Medulla oblongata (tissue), 1 donor: ENCODE results near the gene USP20.
A peak's percentile ranks its signal among the peaks of the same experiment; 100 is the strongest.

ENCODE experiments used
- DNase-seq: peaks from one replicate; pipeline ENCODE4 v3.0.0-alpha.2; 2015; ENCODE audit errors: extremely low spot score

Gene USP20

DNA sequence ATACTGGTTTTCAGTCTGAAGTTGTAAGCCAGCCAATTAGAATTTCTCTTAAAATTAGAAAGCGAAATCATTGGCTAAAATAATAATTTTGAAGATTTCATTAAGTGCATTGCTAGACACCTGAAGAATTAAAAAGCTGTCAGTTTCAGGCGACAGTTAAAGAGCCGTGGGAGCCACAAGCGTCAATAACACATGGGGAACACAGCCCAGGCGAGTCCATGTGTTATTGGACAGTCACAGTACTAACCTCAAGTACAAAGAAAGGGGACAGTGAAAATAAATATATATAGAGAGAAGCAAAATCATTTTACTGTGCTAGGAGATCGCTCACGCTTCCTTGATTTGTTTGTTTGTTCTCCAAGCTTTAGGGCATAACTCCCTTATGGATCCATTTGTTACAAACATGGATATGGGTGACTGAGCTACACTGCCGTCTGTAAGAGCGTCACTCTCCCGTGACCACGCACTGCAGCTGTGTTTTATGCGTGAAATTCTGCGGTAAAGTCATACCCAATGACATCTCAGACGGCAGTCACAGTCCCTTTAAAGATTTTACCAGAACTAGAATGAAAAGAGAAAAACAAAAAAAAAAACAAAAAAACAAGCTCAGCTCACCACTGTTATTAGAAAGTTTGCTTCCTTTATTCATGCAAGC is 83.2 kb downstream of the USP20 start:
- DNase-seq, result no peak

DNA sequence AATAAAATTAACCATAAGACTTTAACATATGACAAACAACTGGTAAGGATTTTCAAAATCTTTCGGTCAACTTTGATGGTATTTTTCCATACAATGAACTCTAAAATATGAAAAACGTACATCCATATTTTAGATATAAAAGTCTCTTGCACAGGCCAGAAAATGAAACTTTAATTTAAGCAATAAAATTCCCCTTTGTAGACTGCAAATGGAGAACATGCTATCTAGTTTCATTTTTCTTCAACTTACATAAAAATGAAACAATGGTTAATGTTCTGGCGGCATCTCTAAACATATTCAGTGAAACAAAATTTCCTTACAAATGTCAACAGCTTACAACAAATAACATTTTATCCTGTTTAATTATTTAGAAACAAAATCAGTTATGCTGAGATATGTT is 84.0 kb downstream of the USP20 start:
- DNase-seq, result no peak

DNA sequence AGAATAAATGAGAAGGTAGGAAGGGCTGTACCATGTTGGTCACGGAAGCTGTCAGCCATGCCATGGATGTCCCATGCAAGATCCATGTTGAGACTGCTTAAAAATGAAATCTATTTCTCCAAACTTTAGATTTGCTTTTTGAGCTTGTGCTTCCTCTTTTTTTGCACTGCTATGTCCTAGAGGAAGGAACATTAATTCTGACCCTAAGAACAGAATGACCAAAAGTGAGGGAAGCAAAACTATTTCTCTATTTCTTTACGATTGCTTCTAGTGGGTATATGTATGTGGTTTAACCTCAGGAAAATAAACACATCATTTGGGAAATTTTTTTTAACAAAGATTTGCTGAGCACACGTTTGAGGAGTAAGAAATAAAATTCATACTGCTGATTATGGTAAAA is 84.6 kb downstream of the USP20 start:
- peak; percentile 35 for DNase-seq

DNA sequence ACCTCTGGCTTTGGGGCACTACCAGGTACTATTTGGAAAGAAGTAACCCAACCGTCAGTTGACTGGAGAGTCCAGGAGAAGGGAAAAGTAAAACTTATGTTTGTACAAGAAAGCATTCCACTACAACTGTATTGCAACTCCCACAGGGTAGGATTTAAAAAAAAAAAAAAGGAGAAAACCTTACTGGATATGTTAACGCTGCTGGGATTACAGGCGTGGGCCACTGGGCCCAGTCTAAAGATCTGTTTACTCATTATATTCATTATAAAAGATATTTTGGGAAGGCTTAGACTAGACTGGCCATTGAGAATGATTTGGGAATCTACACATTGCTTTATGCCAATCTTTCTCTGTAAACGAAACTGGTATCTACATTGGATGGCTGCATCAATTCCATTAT is 86.6 kb downstream of the USP20 start:
- DNase-seq, result no peak

DNA sequence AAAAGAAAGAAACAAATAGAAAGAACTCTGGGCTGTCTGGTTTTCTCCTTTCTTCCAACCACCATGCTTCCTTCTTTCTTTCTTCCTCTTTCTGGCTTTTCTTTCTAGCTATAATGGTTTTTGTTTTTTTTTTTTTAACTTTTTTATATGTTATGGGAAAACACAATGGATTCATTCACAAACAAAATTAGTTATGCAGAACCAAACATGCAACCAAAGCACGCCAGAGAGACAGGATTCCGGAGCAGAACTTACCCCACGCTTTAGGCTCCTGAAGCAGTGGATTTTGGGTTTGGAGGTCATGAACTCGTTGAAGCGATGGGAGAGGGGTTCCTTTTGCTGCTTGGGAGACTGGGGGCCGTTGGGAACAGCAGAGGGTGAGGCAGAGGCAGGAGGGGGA is 88.3 kb downstream of the USP20 start:
- no peak for DNase-seq

DNA sequence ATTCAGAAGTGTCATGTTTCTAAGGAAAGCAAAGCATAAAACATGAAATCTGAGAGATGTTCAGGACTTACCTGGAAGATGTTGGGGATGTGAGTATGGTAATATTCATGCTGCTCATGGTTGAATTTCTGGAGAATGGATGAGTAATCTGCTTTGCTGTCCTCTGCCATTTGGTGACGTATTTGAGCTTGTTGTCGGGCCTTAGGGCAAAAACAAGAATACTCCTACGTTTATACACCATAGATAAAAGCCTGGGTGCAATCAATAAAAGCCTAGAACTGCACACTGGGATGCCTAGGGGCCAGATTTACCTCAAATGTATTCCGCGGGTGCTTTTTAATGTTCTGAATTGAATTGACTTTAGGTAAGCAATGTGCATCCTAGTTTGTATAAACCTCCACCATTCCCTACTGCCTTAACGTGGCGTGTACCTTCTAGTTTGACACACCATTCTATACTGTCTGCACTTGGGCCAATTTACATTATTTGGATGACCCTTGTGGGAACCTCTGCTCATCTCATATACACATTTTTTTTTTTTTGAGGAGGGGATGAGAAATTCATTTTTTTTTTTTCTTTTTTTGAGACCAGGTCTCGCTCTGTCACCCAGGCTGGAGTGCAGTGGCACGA is 94.4 kb downstream of the USP20 start:
- no peak for DNase-seq

DNA sequence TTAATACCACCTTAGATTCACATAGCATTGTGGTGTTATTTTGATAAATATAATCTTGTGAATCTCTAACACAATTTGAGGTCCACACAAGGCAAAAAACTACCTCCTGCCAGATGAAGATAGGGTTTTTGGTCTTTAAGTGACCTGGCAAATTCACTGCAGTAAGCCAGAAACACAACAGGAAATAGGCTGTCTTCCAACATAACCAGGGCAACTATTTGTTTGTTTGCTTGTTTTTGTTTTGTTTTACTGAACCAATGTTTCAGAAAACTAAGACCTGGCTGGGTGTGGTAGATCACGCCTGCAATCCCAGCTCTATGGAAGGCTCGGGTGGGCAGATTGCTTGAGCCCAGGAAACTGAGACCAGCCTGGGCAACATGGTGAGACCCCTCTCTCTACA is 95.5 kb downstream of the USP20 start:
- DNase-seq, result no peak
